Body of pancreas (tissue), 4 donors: Measurements from ENCODE around the gene COL18A1. TPM values are rescaled to one million over a fixed set of nuclear protein-coding genes. Genes with fewer than 3 reads are reported as not detected.

ENCODE experiments used
- ATAC-seq: fragments of 150-250 bp; one replicate; pipeline ENCODE4 v1.9.1; 2016
- DNase-seq, 4 donors: peaks; one replicate each; pipeline ENCODE4 v3.0.0-alpha.2; 2019
- H3K27ac ChIP-seq, 4 donors: fragments of 200-600 bp; sonication (generic); 1 replicate in 3 of 4; 2 replicates in 1 of 4; pipeline versions ENCODE4 v1.5.1 to v1.6.1; 2016 to 2019; ENCODE audit warnings: mild to moderate bottlenecking in 1 of 4, mixed read lengths in 1 of 4, moderate library complexity in 1 of 4
- H3K27me3 ChIP-seq, 2 donors: fragments of 200-600 bp; sonication (generic); one replicate each; pipeline ENCODE4 v1.6.0; 2016; ENCODE audit warnings: mild to moderate bottlenecking in 1 of 2
- H3K36me3 ChIP-seq, 2 donors: fragments of 200-600 bp; sonication (generic); replicated peaks in 1 of 2; 2 replicates each; pipeline ENCODE4 v1.5.1; 2016; ENCODE audit warnings: low read depth in 2 of 2; ENCODE audit not compliant: insufficient read depth in 1 of 2
- H3K4me1 ChIP-seq: fragments of 200-600 bp; sonication (generic); one replicate; pipeline ENCODE4 v1.6.0; 2016
- H3K4me3 ChIP-seq, 2 donors: fragments of 200-600 bp; sonication (generic); 1 replicate in 1 of 2; 2 replicates in 1 of 2; pipeline ENCODE4 v1.5.1; 2016 to 2019
- H3K9me3 ChIP-seq, 3 donors: fragments of 200-600 bp; sonication (generic); 1 replicate in 2 of 3; 2 replicates in 1 of 3; pipeline ENCODE4 v1.5.1; 2016
- CTCF ChIP-seq, 7 experiments: fragments of 450-650 bp in 4 of 7; fragments of 200-600 bp in 3 of 7; sonication (generic) in 3 of 7; IDR thresholded peaks; one replicate each; pipeline ENCODE4 v1.5.1; 2016 to 2019; ENCODE audit warnings: antibody characterized with exemption in 7 of 7
- POLR2A ChIP-seq, 3 donors: fragments of 450-650 bp; IDR thresholded peaks; one replicate each; pipeline ENCODE4 v1.6.1; 2016; ENCODE audit warnings: antibody characterized with exemption in 3 of 3, mild to moderate bottlenecking in 2 of 3
- WGBS, 2 donors: methylation state at CpG; one replicate each; pipeline ENCODE4 v1.1.5; 2017; 5-methylcytosine and 5-hydroxymethylcytosine counted together
- intact Hi-C: fragments of 100-400 bp; cut with DNase I; formaldehyde crosslinking; loops from one replicate; pipeline ENCODE4 v1.15.1; 2023
- total RNA-seq, 2 donors: library from RNA; depleted of rRNA; stranded (reverse); fragments of >200 nt; gene quantifications; one replicate each; pipeline ENCODE4 v1.1.0, GENCODE V29; 2016

Gene COL18A1
- total RNA-seq, 2 donors from 2014 or later = 108 to 284 TPM

- Histone ChIP-seq H3K27me3 (no peaks in the 10 kb centered on the region), H3K36me3 (no peaks in the 10 kb centered on the region), H3K4me1 (peaks cover 69% of the 10 kb centered on the region), H3K9me3 (no peaks in the 10 kb centered on the region), H3K27ac (peak overlapping the region in 2 of 4 donors; percentile 3 to 63), H3K4me3 (no peak overlapping the region)
- 68 to 70% methylated on average over 19 to 24 of the region's 25 CpGs for WGBS, 2 donors
- TF ChIP-seq POLR2A (IDR thresholded peaks at IDR 0.05) (no peak), CTCF (IDR thresholded peaks at IDR 0.05) (no peak)
- ATAC-seq = no peak
- intact Hi-C loops = loop anchor here (10.0 kb wide), 1 partner anchor 90 kb away; no protein-coding TSS in a partner anchor
- DNase-seq = peak in 2 of 4 donors; percentile 3 to 8
These were observed 9.6 kb downstream of the COL18A1 start for GRCh38 chr21:45414396-45415187.

- Histone ChIP-seq H3K4me1 (peaks cover 69% of the 10 kb centered on the region), H3K27me3 (no peaks in the 10 kb centered on the region), H3K9me3 (no peaks in the 10 kb centered on the region), H3K36me3 (no peaks in the 10 kb centered on the region), H3K4me3 (no peak overlapping the region), H3K27ac (peak overlapping the region in 3 of 4 donors; percentile 56 to 80 (median 63))
- 58 to 64% methylated on average over 18 to 31 of the region's 32 CpGs for WGBS, 2 donors
- TF ChIP-seq POLR2A (IDR thresholded peaks at IDR 0.05) (no peak), CTCF (IDR thresholded peaks at IDR 0.05) (no peak)
- no peak for ATAC-seq
- intact Hi-C loops = loop anchor here (10.0 kb wide), 1 partner anchor 91 kb away; no protein-coding TSS in a partner anchor
- peak in 2 of 4 donors; percentile 7 to 10 for DNase-seq
These were observed 10.4 kb downstream of the COL18A1 start for GRCh38 chr21:45415188-45415942.

GRCh38 chr21:45415943-45416611 lies 11.1 kb downstream of the COL18A1 start:
- H3K27ac ChIP-seq = peak overlapping the region in 3 of 4 donors; percentile 56 to 80 (median 63)
- intact Hi-C loops = loop anchor here (10.0 kb wide), 1 partner anchor 91 kb away; no protein-coding TSS in a partner anchor
- no peak overlapping the region for H3K4me3 ChIP-seq
- H3K27me3 ChIP-seq = no peaks in the 10 kb centered on the region
- H3K4me1 ChIP-seq = peaks cover 69% of the 10 kb centered on the region
- ATAC-seq = peak; percentile 38
- H3K9me3 ChIP-seq = no peaks in the 10 kb centered on the region
- DNase-seq = peak in 2 of 4 donors; percentile 18 to 26
- no peaks in the 10 kb centered on the region for H3K36me3 ChIP-seq
- 27 to 46% methylated on average over 2 to 23 of the region's 25 CpGs for WGBS, 2 donors
- TF ChIP-seq CTCF (IDR thresholded peaks at IDR 0.05) (no peak), POLR2A (IDR thresholded peaks at IDR 0.05) (no peak)

GRCh38 chr21:45416620-45417019 lies 11.7 kb downstream of the COL18A1 start:
- no peak overlapping the region for H3K4me3 ChIP-seq
- H3K27ac ChIP-seq = peak overlapping the region in 3 of 4 donors; percentile 63 to 80 (median 72)
- no peak for ATAC-seq
- DNase-seq = peak in 2 of 4 donors; percentile 5 to 7
- no peaks in the 10 kb centered on the region for H3K9me3 ChIP-seq
- no peaks in the 10 kb centered on the region for H3K27me3 ChIP-seq
- H3K36me3 ChIP-seq = no peaks in the 10 kb centered on the region
- 26 to 28% methylated on average over 7 to 8 of the region's 8 CpGs for WGBS, 2 donors
- H3K4me1 ChIP-seq = peaks cover 71% of the 10 kb centered on the region
- intact Hi-C loops = loop anchor here (10.0 kb wide), 1 partner anchor 92 kb away; no protein-coding TSS in a partner anchor
- no peak for TF ChIP-seq POLR2A (IDR thresholded peaks at IDR 0.05)
- TF ChIP-seq CTCF (IDR thresholded peaks at IDR 0.05) = no peak
